NCI-H2107 (cell line): ENCODE measurements around the gene AP3S2.
"Not testable (repeated sequence)": the region's sequence is repeated elsewhere in the genome, so short reads cannot be mapped to it uniquely, and the experiment has no call there.

Experiments used
- DNase-seq: peaks from one replicate; lab custom pipeline; 2025; lab: John Stamatoyannopoulos, UW

The AP3S2 gene

GRCh38 chr15:89893696-89894447, at the start of gene AP3S2:
TSS of gene AP3S2 (minus strand) at chr15:89893994. CDS start at chr15:89893949, 45 bp downstream.
- peak; percentile 77 for DNase-seq

GRCh38 chr15:89939910-89940309, 46.1 kb upstream of the AP3S2 start:
- DNase-seq: no peak

- not testable (repeated sequence) for DNase-seq
Observed at GRCh38 chr15:89939377-89939776, 45.6 kb upstream of the AP3S2 start.

- DNase-seq: no peak
Observed at GRCh38 chr15:89937365-89938350, 43.9 kb upstream of the AP3S2 start.

- DNase-seq: no peak
Observed at GRCh38 chr15:89936786-89937265, 43.0 kb upstream of the AP3S2 start.

DNA sequence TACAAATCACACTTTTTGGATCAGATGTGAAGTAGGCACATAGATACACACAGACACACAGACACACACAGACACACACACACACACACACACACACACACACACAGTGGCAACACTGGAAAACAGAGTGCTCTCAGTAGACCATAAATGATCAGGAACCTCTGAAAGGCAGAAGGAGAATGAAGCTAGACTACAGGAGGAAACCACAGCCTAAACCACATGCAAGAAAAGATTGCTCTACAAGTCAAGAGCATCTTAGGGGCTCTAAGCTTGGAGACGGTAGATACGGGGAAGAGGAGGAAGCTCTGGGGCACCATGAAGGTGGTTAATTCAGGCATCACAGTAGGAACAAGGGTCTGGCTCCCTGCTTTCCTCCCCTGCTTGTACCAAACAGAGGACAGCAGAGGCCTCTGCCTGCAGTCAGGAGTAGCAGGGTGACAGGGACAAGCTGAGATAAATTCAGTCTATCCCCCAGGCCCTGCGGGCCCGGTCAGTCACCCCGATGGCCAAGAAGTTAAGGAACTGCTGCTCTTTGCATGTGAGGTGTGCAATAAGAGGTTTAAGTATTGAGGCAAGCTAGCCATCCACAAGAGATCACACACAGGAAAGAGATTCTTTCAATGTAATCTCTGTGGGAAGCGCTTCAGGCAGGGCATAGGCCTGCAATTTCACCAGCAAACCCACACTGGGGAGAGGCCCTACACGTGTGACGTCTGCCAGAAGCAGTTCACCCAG, 42.4 kb upstream of the AP3S2 start:
- DNase-seq: no peak

- no peak for DNase-seq
Observed at GRCh38 chr15:89932880-89933279, 39.1 kb upstream of the AP3S2 start.

DNA sequence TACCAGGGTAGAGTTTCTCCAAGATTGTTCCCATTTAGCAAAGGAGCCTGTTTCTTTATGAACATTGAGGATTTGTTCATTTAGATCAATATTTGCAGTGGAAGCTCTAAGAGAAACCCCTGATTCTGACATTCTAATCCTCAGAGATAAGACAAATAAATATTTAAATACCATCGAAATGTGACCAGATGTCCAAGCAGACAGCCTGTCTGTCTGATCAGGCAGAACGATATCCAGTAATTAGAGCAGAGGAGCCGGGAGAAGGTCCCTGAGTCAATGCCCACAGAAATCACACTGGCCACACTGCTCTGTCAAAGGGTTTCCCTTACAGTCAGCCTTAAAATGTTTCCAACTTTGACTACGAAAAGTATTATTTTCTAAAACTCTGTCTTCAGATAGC, 34.6 kb upstream of the AP3S2 start:
- DNase-seq: no peak

GRCh38 chr15:89926158-89926557, 32.4 kb upstream of the AP3S2 start:
- DNase-seq: no peak

DNA sequence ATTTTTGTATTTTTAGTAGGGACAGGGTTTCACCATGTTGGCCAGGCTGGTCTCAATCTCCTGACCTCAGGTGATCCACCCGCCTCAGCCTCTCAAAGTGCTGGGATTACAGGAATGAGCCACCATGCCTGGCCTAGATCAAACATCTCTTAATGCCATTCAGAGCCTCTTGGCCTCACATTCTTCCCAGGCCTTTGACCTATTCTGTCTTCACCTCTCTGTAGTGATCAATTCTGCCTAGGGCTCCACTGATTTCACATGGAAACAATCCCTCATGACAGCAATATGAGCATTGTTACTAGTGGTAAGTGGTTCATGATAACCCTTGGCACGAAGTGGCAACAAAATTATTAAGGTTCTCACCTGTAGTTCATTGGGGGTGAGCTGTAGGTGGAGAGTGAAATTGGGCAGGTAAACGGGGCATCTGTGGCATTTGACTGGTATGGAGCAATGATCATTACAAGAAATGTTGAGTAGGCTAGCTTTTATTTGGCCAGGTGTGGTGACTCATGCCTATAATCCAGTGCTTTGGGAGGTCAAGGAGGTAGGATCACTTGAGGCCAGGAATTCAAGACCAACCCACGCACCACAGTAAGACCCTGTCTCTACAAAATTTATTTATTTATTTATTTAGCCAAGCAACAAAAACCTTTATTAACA, 23.8 kb upstream of the AP3S2 start:
- no peak for DNase-seq

- no peak for DNase-seq
Observed at GRCh38 chr15:89916660-89917059, 22.9 kb upstream of the AP3S2 start.

- DNase-seq: no peak
Observed at GRCh38 chr15:89912674-89913396, 19.0 kb upstream of the AP3S2 start, which contains the start of gene ARPIN. TSS of gene ARPIN (minus strand) at chr15:89912952. CDS start at chr15:89912835, 117 bp downstream.

DNA sequence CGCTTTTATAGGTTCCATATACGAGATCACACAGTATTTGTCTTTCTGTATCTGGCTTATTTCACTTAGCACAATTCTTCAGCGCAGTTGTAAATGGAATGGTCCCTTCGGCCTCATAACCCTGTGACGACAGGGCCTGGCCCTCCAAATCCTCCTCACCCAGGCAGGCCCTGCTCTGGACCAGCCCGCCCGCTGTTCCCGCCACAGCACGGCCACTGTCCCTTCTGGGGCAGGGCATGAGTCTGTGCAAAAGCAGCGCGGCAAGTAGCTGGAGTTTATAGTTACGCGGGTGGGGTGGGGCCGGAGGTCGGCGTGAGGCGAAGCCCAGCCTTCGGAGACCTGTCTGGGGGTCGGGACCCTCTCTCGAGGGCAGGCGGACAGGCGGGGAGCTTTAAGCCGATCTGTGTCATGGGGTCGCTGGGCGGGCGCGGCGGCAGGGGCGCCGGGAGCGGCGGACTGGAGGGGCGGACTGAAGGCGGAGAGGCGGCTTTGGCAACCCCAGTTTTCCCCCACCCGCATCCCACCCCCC, 18.4 kb upstream of the AP3S2 start:
- no peak for DNase-seq

DNA sequence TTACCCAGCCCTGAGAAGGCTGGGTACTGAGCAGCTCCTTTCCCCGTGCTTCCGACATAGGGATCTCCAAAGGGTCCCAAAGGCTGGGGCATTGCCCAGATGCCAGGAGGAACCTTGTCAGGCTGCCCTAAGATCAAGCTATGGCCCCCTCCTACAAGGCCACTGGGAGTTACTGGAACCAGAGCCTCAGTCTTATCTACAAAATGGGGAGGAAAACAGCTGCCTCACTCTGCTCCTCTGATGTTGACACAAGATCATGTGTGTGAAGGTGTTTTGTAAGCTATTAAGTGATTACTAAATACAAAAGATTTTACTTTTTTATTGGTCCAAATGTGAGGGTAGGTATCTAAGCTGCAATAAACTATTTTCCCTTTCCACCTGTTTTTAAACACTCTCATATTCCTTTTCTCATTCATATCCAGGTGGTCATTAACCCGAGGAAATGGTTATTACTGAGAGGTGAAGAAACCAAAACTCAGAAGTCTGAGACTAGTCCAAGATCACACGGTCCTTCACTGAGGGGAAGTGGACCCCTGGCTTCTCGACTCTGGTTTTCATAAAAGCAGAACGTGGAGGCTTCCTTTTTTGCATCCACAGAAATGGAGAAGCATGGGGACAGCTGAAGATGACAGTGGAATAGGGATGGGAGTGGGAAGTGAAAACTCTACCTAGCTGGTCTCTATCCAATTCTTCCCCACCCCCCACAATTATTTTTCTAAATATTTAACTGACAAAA, 17.3 kb upstream of the AP3S2 start:
- no peak for DNase-seq

DNA sequence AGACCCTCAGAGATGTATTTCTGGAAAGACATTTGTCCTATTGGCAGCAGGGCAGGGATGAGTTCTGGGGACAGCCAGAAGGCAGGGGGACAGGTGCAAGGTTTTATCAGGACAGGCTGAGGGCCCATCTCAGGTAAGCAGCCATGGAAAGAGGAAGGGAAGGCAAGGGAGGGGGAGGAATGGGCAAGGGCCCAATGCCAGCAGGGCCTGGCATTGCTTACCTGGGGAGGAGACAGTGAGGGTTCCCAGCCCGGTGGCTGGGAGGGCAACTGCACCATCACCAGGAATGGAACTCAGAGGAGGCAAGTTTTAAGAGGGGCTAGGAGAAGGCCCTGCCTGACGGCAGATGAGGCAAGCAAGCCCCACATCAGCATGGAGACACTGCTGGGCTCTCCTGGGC, 15.8 kb upstream of the AP3S2 start:
- DNase-seq: no peak

DNA sequence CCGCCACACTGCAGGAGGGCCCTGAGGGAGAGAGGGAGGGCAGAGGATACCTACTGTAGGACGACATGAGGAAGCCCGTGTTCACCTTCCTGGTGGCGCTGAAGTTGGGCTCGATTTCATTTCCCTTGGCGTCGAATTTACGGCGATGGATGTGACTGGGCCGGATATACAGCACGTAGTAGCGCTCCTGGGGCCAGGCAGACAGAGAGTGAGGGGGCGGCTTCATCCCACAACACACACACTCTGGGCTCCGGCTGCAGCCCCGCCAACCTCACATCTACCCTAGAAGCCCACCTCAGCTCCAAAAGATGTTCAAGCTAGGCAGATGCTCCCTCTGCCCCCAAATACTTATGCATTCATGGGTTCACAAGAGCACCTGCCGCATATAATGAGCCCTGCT, 14.4 kb upstream of the AP3S2 start:
- DNase-seq: no peak

DNA sequence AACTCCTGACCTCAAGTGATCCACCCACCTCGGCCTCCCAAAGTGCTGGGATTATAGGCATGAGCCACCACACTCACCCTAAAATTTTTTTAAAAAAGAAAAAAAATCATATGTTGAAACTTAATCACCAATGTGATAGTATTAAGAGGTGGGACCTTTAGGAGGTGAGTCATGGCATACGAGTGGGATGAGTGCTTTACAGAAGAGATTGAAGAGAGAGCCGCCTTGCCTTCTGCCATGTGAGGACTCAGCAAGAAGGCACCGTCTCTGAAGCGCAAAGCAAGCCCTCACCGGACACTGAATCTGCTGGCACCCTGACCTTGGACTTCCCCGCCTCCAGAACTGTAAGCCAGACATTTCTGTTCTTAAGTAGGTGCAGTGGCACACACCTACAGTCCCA, 13.5 kb upstream of the AP3S2 start:
- DNase-seq: no peak

- no peak for DNase-seq
Observed at GRCh38 chr15:89905846-89906378, 12.1 kb upstream of the AP3S2 start.

DNA sequence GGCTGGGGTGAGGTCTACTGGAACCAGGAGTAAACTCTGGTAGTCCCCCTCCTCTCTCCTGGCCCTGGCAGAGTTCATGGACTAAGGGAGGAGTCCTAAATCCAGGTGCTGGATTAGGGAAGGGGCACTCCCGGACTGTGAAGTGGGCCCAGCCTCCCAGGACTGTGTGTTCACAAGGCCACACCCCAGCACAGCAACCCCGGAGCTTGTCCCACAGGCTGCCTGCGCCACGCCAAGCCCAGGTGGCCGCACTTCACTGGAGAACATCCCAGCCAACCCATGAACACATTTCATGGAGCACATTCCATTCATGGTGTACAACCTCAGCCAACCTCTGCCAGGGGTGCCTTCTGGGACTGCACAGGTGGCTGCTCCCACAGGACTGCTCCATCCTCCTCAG, 10.7 kb upstream of the AP3S2 start:
- no peak for DNase-seq

GRCh38 chr15:89903858-89904130, 10.0 kb upstream of the AP3S2 start:
- DNase-seq: no peak
